ENCODE measurements around the gene PHOSPHO1.
A peak's percentile ranks its signal among the peaks of the same experiment; 100 is the strongest.

PHOSPHO1 gene

DNA sequence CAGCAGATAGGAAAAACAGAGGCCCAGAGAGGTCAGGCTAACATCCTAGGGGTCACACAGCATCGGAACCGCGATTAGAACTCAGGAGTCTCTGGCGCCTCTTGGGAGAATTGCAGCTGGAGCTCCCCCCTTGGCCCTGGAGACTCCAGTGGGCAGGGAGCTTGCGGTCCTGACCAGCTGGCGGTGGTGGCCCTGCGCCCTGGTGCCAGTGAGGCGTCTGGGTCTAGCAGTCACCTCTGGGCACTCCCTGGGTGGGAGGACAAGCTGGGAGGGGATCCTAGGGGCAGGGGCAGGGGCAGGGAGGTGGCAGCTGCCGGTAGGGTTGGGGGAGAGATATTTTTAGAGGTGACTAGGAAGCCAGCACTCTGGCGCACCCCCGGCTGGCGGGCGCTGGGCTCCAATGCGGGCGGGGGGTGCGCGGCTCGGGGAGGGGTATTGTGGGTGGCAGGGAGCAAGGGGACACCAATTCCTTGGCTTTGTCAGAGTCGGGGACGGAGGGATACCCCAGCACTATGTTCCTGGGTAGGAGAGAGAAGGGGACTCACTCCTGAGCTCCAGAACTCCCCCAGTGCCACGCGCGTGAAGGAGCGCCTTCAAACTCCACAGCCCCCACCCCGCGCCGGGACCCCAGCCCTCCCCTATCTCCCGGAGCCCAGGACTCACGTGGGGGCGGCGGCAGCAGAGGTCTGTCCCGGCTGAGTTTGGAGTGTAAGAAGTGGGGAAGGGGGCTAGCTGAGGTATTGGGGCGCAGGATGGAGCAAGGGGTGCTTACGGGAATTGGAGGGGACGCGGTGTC, 584 bp downstream of the PHOSPHO1 start:
- no peaks in the 10 kb centered on the region for H3K36me3 ChIP-seq (ENCODE audit: control insufficient read depth, insufficient read depth, low read length)
- H3K27me3 ChIP-seq (replicated peaks; ENCODE audit: control insufficient read depth, insufficient read depth, low read length, poor library complexity, severe bottlenecking) = peaks cover 11% of the 10 kb centered on the region
- peak overlapping the region; percentile 60 for H3K4me3 ChIP-seq (ENCODE audit: insufficient read depth, low read depth, low read length, poor library complexity, severe bottlenecking)
- DNase-seq = no peak
- peaks cover 13% of the 10 kb centered on the region for H3K4me1 ChIP-seq (ENCODE audit: control insufficient read depth, insufficient read depth, low read length, poor library complexity, severe bottlenecking)
- no peak overlapping the region for H3K27ac ChIP-seq (ENCODE audit: insufficient read depth, low read length, poor library complexity, severe bottlenecking)
- no peaks in the 10 kb centered on the region for H3K9me3 ChIP-seq (ENCODE audit: control insufficient read depth, low read length)

DNA sequence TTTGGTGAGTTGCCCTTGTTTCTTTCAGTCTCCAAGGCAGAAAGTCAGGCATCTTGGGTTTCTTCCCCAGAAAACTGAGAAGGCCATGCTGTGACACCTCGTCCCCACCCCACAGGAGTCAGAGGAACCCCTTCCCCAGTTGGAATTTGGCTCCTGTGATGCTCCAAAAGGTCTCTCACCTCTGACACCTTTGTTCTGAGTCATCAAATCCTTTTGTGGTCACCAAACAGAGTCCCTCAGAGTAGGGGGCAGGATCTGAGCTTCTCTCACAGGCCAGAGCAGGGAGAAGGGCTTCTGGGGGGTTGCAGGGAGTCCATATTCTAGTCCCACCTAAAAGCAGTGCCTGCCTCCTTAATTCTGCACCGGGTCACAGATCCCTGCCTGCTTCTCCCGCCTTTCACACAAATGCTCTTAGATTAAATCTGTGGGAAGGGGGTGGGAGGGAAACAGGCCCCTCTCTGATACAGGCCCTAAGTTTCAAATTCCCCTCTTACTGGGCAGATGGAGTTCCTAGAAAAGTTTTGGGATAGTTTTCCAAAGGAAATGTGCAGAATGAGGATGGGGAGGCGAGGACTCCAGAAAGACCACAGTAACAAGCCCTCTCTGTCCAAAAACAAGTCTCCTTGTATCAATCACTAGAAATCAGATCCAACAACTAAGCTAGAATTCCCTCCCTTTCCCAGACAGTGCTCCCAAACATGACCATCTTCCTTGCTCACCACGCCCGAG, 1.3 kb downstream of the PHOSPHO1 start:
- Histone ChIP-seq H3K4me1 (ENCODE audit: control insufficient read depth, insufficient read depth, low read length, poor library complexity, severe bottlenecking) (peaks cover 20% of the 10 kb centered on the region), H3K27ac (ENCODE audit: insufficient read depth, low read length, poor library complexity, severe bottlenecking) (no peak overlapping the region), H3K9me3 (ENCODE audit: control insufficient read depth, low read length) (no peaks in the 10 kb centered on the region), H3K36me3 (ENCODE audit: control insufficient read depth, insufficient read depth, low read length) (no peaks in the 10 kb centered on the region), H3K4me3 (ENCODE audit: insufficient read depth, low read depth, low read length, poor library complexity, severe bottlenecking) (no peak overlapping the region), H3K27me3 (replicated peaks; ENCODE audit: control insufficient read depth, insufficient read depth, low read length, poor library complexity, severe bottlenecking) (peaks cover 11% of the 10 kb centered on the region)
- DNase-seq = no peak

DNA sequence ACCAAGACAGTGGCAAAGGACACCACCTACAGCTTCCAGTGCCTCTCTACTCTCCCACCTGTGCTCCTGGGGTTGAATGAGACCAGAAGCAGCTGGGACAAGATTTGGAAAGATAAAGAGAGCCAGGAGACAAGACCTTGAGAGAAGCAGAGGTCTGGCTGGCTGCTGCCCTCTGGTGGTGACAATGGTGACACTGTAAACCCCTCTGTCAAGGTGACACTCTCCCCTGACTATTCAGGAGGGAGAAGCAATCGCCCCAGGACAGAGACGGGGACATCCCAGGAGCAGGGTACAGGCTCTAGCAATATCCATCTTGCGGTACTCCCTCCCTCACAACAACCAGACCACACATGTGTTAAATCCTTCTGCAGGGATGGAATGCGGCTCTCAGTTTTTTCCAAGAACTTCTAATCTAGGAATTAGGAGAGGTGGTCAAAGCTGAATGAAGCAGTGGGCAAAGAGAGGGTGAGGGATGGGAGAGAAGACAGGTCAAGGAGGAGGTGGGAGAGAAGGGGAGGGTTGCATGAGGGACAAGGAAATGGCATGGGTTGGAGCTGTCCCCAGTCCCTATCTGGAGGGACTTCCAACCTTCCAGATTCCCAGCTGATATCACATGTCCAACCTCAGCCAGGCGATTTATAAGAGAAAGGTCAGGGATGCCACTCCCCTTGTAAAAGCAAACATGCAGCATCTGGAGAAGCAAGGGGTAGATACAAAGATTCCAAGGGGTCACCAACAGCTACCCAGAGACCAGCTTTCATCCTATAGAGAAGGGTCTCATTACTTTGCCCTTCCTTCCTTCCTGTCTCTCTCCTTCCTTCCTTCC, 2.9 kb downstream of the PHOSPHO1 start:
- no peak overlapping the region for H3K27ac ChIP-seq (ENCODE audit: insufficient read depth, low read length, poor library complexity, severe bottlenecking)
- peaks cover 11% of the 10 kb centered on the region for H3K27me3 ChIP-seq (replicated peaks; ENCODE audit: control insufficient read depth, insufficient read depth, low read length, poor library complexity, severe bottlenecking)
- H3K4me1 ChIP-seq (ENCODE audit: control insufficient read depth, insufficient read depth, low read length, poor library complexity, severe bottlenecking) = peaks cover 33% of the 10 kb centered on the region
- H3K36me3 ChIP-seq (ENCODE audit: control insufficient read depth, insufficient read depth, low read length) = no peaks in the 10 kb centered on the region
- H3K4me3 ChIP-seq (ENCODE audit: insufficient read depth, low read depth, low read length, poor library complexity, severe bottlenecking) = no peak overlapping the region
- peak; percentile 45 to 63 (median 48) for DNase-seq
- no peaks in the 10 kb centered on the region for H3K9me3 ChIP-seq (ENCODE audit: control insufficient read depth, low read length)

DNA sequence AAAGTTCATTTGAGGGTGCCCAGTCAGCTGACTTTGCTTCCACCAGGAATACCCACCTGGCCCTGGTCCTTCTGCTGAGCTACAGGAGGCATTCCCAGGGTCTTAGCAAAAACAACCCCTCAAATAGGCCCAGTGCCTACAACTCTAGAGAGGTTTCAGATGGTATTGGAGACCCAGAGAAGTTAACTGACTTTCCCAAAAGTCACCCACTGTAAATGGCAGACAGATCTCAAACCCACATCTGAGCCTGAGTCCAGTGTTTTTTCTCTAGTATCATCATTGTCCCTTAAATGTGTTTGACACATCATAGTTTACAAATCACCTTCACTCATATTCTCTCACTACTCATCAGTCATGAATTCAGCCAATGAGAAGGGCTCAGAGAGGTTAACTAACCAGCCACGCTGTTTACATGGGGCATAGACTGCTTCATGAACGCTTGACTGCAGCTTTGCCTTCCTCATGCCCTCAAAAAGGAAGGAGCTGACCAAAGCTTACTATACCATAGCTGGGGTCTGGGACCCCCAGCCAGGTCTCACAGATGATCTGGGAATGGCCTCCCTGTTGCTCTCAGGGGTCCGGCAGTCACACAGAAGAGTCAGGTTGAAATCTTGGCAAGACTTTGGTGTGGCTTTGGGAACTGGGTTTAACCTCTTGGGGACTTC, 3.7 kb downstream of the PHOSPHO1 start:
- no peaks in the 10 kb centered on the region for H3K9me3 ChIP-seq (ENCODE audit: control insufficient read depth, low read length)
- no peak overlapping the region for H3K27ac ChIP-seq (ENCODE audit: insufficient read depth, low read length, poor library complexity, severe bottlenecking)
- H3K36me3 ChIP-seq (ENCODE audit: control insufficient read depth, insufficient read depth, low read length) = no peaks in the 10 kb centered on the region
- peaks cover 11% of the 10 kb centered on the region for H3K27me3 ChIP-seq (replicated peaks; ENCODE audit: control insufficient read depth, insufficient read depth, low read length, poor library complexity, severe bottlenecking)
- peaks cover 33% of the 10 kb centered on the region for H3K4me1 ChIP-seq (ENCODE audit: control insufficient read depth, insufficient read depth, low read length, poor library complexity, severe bottlenecking)
- H3K4me3 ChIP-seq (ENCODE audit: insufficient read depth, low read depth, low read length, poor library complexity, severe bottlenecking) = no peak overlapping the region
- no peak for DNase-seq

DNA sequence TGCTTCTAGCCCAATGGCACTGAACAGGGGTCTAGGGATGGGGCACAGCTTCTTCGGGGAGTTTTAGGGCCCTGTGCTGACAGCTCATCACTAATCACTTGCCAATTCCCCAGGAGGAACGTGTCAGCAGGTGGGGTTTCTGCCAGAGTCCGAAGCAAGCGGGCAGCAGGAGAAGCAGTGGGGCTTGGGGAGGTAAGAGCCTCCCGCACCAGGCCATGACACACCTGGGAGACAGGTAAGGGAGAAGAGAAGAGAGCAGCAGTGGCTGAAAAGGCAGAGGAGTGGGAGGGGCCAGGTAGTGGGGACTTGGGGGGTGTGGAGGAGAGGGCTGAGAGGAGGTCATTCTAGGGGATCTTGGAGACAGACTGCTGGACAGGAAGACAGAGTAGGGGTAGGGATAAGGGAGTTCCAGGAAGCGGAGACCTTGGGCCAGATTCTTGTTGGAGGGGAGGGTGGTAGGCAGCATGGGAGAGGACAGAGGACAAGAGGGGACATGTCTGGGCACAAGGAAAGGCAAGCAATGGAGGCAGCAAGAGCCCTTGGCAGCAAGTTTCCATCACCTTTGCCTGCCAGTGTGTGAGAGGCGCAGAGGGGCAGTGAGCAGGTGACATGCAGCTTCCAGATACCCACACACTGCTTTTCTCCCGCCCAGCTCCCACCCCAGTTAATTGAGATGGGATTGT, 4.9 kb downstream of the PHOSPHO1 start:
- H3K4me1 ChIP-seq (ENCODE audit: control insufficient read depth, insufficient read depth, low read length, poor library complexity, severe bottlenecking) = peaks cover 29% of the 10 kb centered on the region
- no peak overlapping the region for H3K27ac ChIP-seq (ENCODE audit: insufficient read depth, low read length, poor library complexity, severe bottlenecking)
- DNase-seq = no peak
- no peaks in the 10 kb centered on the region for H3K9me3 ChIP-seq (ENCODE audit: control insufficient read depth, low read length)
- no peaks in the 10 kb centered on the region for H3K36me3 ChIP-seq (ENCODE audit: control insufficient read depth, insufficient read depth, low read length)
- no peak overlapping the region for H3K4me3 ChIP-seq (ENCODE audit: insufficient read depth, low read depth, low read length, poor library complexity, severe bottlenecking)
- H3K27me3 ChIP-seq (replicated peaks; ENCODE audit: control insufficient read depth, insufficient read depth, low read length, poor library complexity, severe bottlenecking) = peaks cover 11% of the 10 kb centered on the region

DNA sequence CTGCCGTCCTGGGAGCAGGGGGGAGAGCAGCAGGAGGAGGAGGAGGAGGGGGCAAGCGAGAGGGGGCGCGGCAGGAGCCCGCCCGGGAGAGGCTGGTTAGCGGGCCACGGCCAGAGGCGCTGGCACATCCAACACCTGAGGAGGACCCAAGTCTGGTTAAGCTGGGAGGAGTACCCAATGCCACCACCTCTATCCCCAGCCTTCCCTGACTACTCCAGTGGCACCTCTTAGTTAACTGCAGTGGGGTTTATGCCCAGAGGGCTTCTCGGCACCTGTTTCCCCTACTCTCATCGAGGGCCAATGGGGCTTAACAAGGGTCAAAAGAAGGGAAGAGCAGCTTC, 5.6 kb downstream of the PHOSPHO1 start:
- Histone ChIP-seq H3K27ac (ENCODE audit: insufficient read depth, low read length, poor library complexity, severe bottlenecking) (no peak overlapping the region), H3K4me3 (ENCODE audit: insufficient read depth, low read depth, low read length, poor library complexity, severe bottlenecking) (peak overlapping the region; percentile 40), H3K27me3 (replicated peaks; ENCODE audit: control insufficient read depth, insufficient read depth, low read length, poor library complexity, severe bottlenecking) (peaks cover 9% of the 10 kb centered on the region), H3K4me1 (ENCODE audit: control insufficient read depth, insufficient read depth, low read length, poor library complexity, severe bottlenecking) (peaks cover 27% of the 10 kb centered on the region), H3K36me3 (ENCODE audit: control insufficient read depth, insufficient read depth, low read length) (no peaks in the 10 kb centered on the region), H3K9me3 (ENCODE audit: control insufficient read depth, low read length) (no peaks in the 10 kb centered on the region)
- no peak for DNase-seq

DNA sequence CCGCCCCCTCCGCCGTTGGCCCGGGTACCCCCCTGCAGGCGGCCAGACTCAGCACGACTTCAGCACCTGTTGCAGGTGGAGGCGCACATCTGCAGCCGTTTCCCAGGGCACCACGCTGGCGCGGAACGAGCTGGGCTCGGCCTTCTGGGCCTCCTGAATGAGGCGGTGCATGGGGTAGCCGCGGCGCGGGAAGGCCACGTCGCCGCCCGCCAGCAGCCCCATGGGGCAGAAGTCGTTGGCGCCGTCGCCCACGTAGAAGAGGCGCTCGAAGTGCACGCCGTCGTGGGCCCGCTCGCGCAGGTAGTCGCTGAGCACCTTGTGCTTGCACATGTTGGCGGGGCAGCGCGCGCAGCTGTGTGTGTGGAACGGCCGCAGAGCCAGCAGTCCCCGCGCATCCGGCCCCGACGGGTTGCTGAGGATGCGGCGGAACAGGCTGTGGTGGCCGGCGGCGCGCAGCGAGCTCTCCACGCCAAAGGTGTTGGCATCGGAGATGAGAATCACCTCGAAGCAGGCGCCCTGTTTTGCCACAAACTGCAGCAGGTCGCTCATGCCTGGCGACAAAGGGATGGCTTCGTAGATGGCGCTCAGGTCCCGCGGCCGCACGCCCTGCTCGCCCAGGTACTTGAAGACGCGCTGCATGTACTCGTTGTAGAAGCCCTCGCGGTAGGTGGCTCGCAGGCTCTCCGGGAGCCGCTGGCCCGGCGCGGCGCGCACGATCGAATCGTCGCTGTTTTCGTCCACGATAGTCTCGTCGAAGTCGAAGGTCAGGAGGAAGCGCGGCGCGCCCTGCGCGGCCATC, 6.2 kb downstream of the PHOSPHO1 start:
- Histone ChIP-seq H3K4me3 (ENCODE audit: insufficient read depth, low read depth, low read length, poor library complexity, severe bottlenecking) (peak overlapping the region; percentile 40), H3K9me3 (ENCODE audit: control insufficient read depth, low read length) (no peaks in the 10 kb centered on the region), H3K27me3 (replicated peaks; ENCODE audit: control insufficient read depth, insufficient read depth, low read length, poor library complexity, severe bottlenecking) (peaks cover 3% of the 10 kb centered on the region), H3K27ac (ENCODE audit: insufficient read depth, low read length, poor library complexity, severe bottlenecking) (no peak overlapping the region), H3K36me3 (ENCODE audit: control insufficient read depth, insufficient read depth, low read length) (no peaks in the 10 kb centered on the region), H3K4me1 (ENCODE audit: control insufficient read depth, insufficient read depth, low read length, poor library complexity, severe bottlenecking) (peaks cover 28% of the 10 kb centered on the region)
- peak; percentile 19 to 32 (median 22) for DNase-seq

DNA sequence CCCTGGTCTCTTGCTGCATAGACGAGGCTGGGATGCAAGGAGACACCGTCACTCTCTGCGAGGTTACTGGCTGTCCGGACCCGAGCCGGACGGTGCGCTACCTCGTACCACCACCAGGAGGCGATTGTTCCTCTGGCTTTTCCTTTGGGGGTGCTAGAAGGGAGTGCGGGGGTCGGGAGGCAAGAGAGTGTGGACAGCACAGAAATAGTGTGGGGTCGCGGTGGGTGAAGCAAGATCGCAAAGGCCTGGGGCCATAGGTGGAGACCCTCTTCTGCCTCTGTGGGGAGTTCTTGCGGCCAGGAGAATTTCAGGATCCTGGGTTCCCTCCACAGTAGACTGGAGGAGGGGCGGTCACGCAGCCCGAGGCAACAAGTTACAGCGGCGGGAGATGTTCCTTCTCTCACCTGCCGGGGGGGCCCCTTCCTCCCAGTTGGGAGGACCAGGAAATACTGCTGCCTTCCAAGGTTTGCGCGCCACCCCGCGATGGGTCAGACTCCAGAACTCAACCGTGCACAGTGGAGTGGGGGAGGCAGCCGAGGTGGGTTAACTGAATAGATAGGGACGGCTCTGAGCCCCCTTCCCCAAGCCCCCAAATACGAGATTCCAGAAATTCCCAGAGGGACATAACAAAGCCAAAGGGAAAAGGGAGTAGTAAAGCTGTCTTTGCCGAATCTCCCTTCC, 6.9 kb downstream of the PHOSPHO1 start:
- Histone ChIP-seq H3K27ac (ENCODE audit: insufficient read depth, low read length, poor library complexity, severe bottlenecking) (no peak overlapping the region), H3K27me3 (replicated peaks; ENCODE audit: control insufficient read depth, insufficient read depth, low read length, poor library complexity, severe bottlenecking) (no peaks in the 10 kb centered on the region), H3K4me3 (ENCODE audit: insufficient read depth, low read depth, low read length, poor library complexity, severe bottlenecking) (peak overlapping the region; percentile 40), H3K9me3 (ENCODE audit: control insufficient read depth, low read length) (no peaks in the 10 kb centered on the region), H3K4me1 (ENCODE audit: control insufficient read depth, insufficient read depth, low read length, poor library complexity, severe bottlenecking) (peaks cover 35% of the 10 kb centered on the region), H3K36me3 (ENCODE audit: control insufficient read depth, insufficient read depth, low read length) (no peaks in the 10 kb centered on the region)
- DNase-seq = peak; percentile 27 to 43 (median 39)
